GM18505 (cell line): ENCODE data around the gene OR1F1.
A peak's percentile ranks its signal among the peaks of the same experiment; 100 is the strongest.
"Not testable (repeated sequence)": the region's sequence is repeated elsewhere in the genome, so short reads cannot be mapped to it uniquely, and the experiment has no call there.

Experiments
- ATAC-seq: cut with Tn5 transposase; IDR thresholded peaks from one replicate; pipeline ENCODE4 v1.9.1; 2021; ENCODE audit not compliant: unreplicated experiment
- POLR2A ChIP-seq: IDR thresholded peaks from 4 replicates; pipeline ENCODE4 v1.6.1; 2011; ENCODE audit warnings: borderline replicate concordance; ENCODE audit not compliant: insufficient read depth, insufficient read length; ENCODE audit errors: extremely low read depth

OR1F1 gene

GRCh38 chr16:3158026-3158509 lies 29.9 kb upstream of the OR1F1 start:
- peak; percentile 5 for ATAC-seq
- TF ChIP-seq POLR2A, result no peak

- peak; percentile 65 for ATAC-seq
- TF ChIP-seq POLR2A, result no peak
These were observed 29.3 kb upstream of the OR1F1 start for GRCh38 chr16:3158510-3159314.

- TF ChIP-seq POLR2A, result no peak
- ATAC-seq, result no peak
These were observed 26.6 kb upstream of the OR1F1 start for GRCh38 chr16:3161235-3162018.

- no peak for ATAC-seq
These were observed 23.6 kb upstream of the OR1F1 start for GRCh38 chr16:3164121-3164991.

GRCh38 chr16:3165111-3165822 lies 22.7 kb upstream of the OR1F1 start:
- ATAC-seq, result no peak
- no peak for TF ChIP-seq POLR2A

More at GRCh38 chr16:3164121-3164991, 23.6 kb upstream of the OR1F1 start:
- TF ChIP-seq POLR2A, result no peak

- TF ChIP-seq POLR2A, result no peak
- no peak for ATAC-seq
These were observed 21.5 kb upstream of the OR1F1 start for GRCh38 chr16:3166505-3166886.

GRCh38 chr16:3168729-3169128 lies 19.3 kb upstream of the OR1F1 start:
- not testable (repeated sequence) for ATAC-seq

- no peak for TF ChIP-seq POLR2A
- no peak for ATAC-seq
These were observed 17.4 kb upstream of the OR1F1 start for GRCh38 chr16:3170440-3171180.

GRCh38 chr16:3171181-3171854 lies 16.7 kb upstream of the OR1F1 start:
- no peak for ATAC-seq
- TF ChIP-seq POLR2A, result peak; percentile 33

- no peak for TF ChIP-seq POLR2A
- no peak for ATAC-seq
These were observed 16.0 kb upstream of the OR1F1 start for GRCh38 chr16:3171855-3172593.
